H1 (cell line): ENCODE measurements around the gene TTC34. TPM values are rescaled to one million over a fixed set of nuclear protein-coding genes. Genes with fewer than 3 reads are reported as not detected.

Experiments
- CTCF ChIA-PET: fragments of 300-600 bp; sonication (Branson Sonifier 250); formaldehyde crosslinking; loops from one replicate; lab custom pipeline; 2021; ENCODE audit not compliant: partially characterized antibody; lab: Charles Lee
- POLR2A ChIA-PET: fragments of 300-600 bp; sonication (Branson Sonifier 250); formaldehyde crosslinking; loops from one replicate; lab custom pipeline; 2021; ENCODE audit warnings: inconsistent platforms; ENCODE audit not compliant: partially characterized antibody; lab: Charles Lee
- DNase-seq, 2 experiments: peaks; one replicate each; pipeline versions ENCODE4 v3.0.0 to v3.0.0-alpha.2; 2010 to 2022; ENCODE audit warnings: low spot score in 2 of 2, low read depth in 1 of 2, mixed read lengths in 1 of 2
- FAIRE-seq: peaks from 2 replicates; lab custom pipeline; 2011; peaks lifted over from hg19 to GRCh38; lab: Jason Lieb, UNC
- H2AFZ ChIP-seq: 2 replicates; pipeline ENCODE4 v1.8.1; 2012; ENCODE audit warnings: low read length, inconsistent platforms
- H2AK5ac ChIP-seq: 2 replicates; pipeline ENCODE4 v1.6.1; 2013; ENCODE audit warnings: low read depth, low read length
- H2BK120ac ChIP-seq: replicated peaks from 2 replicates; pipeline ENCODE3; 2013; ENCODE audit warnings: low read depth, low read length, inconsistent platforms
- H2BK12ac ChIP-seq: 2 replicates; pipeline ENCODE4 v1.6.1; 2013; ENCODE audit warnings: low read depth, low read length
- H2BK15ac ChIP-seq: 2 replicates; pipeline ENCODE4 v1.6.1; 2013; ENCODE audit warnings: low read length
- H2BK20ac ChIP-seq: 2 replicates; pipeline ENCODE4 v1.6.1; 2013; ENCODE audit warnings: low read length
- H2BK5ac ChIP-seq: 2 replicates; pipeline ENCODE4 v1.6.1; 2013; ENCODE audit warnings: low read depth, low read length
- H3K14ac ChIP-seq: 2 replicates; pipeline ENCODE4 v1.6.1; 2013; ENCODE audit warnings: inconsistent platforms; ENCODE audit not compliant: insufficient read length
- H3K18ac ChIP-seq: 2 replicates; pipeline ENCODE4 v1.6.1; 2013; ENCODE audit warnings: low read length; ENCODE audit errors: extremely low read depth
- H3K23ac ChIP-seq: 2 replicates; pipeline ENCODE4 v1.6.1; 2013; ENCODE audit warnings: inconsistent platforms; ENCODE audit not compliant: insufficient read length
- H3K23me2 ChIP-seq: 2 replicates; pipeline ENCODE4 v1.6.1; 2013; ENCODE audit warnings: low read depth, low read length
- H3K27ac ChIP-seq: 2 replicates; pipeline ENCODE4 v1.6.1; 2011; ENCODE audit warnings: low read depth, low read length, inconsistent platforms
- H3K27me3 ChIP-seq, 4 experiments: replicated peaks in 1 of 4; 1 replicate in 1 of 4; 2 replicates in 3 of 4; pipeline versions ENCODE4 v1.6.1 to v1.8.1; 2011 to 2013; ENCODE audit warnings: low read length in 3 of 4, mild to moderate bottlenecking in 3 of 4, inconsistent platforms in 2 of 4, mixed read lengths in 2 of 4, moderate library complexity in 1 of 4; ENCODE audit not compliant: control insufficient read depth in 3 of 4, insufficient read depth in 3 of 4; ENCODE audit errors: extremely low read depth in 1 of 4
- H3K36me3 ChIP-seq, 4 experiments: 2 replicates each; pipeline versions ENCODE4 v1.6.1 to v1.8.1; 2011 to 2013; ENCODE audit warnings: mild to moderate bottlenecking in 4 of 4, low read length in 3 of 4, moderate library complexity in 2 of 4, control low read depth in 1 of 4, inconsistent platforms in 1 of 4; ENCODE audit not compliant: insufficient read depth in 4 of 4, control insufficient read depth in 2 of 4
- H3K4ac ChIP-seq: replicated peaks from 2 replicates; pipeline ENCODE3; 2013; ENCODE audit warnings: low read length, low read depth, mixed read lengths, inconsistent platforms; ENCODE audit not compliant: insufficient read length
- H3K4me1 ChIP-seq, 4 experiments: replicated peaks in 1 of 4; 1 replicate in 1 of 4; 2 replicates in 3 of 4; pipeline versions ENCODE4 v1.6.1 to v1.8.1; 2011 to 2013; ENCODE audit warnings: low read length in 3 of 4, inconsistent platforms in 2 of 4, mixed read lengths in 1 of 4; ENCODE audit not compliant: insufficient read depth in 4 of 4, control insufficient read depth in 3 of 4
- H3K4me2 ChIP-seq, 2 experiments: 2 replicates each; pipeline versions ENCODE4 v1.6.1 to v1.8.1; 2011 to 2013; ENCODE audit warnings: low read depth in 2 of 2, low read length in 2 of 2, control low read depth in 1 of 2, inconsistent platforms in 1 of 2, mild to moderate bottlenecking in 1 of 2; ENCODE audit not compliant: insufficient read depth in 1 of 2
- H3K4me3 ChIP-seq, 4 experiments: fragments of 200-600, 300-600 bp in 1 of 4; sonication (generic), shearing (Covaris generic), sonication (Bioruptor Twin) in 1 of 4; 2 replicates each; pipeline versions ENCODE4 v1.5.1 to v1.8.1; 2011 to 2016; ENCODE audit warnings: low read length in 4 of 4, low read depth in 3 of 4, control low read depth in 2 of 4, inconsistent platforms in 2 of 4, mild to moderate bottlenecking in 2 of 4, mixed read lengths in 1 of 4, moderate library complexity in 1 of 4; ENCODE audit not compliant: insufficient read depth in 2 of 4; ENCODE audit errors: extremely low read depth in 1 of 4
- H3K56ac ChIP-seq: replicated peaks from 2 replicates; pipeline ENCODE3; 2013; ENCODE audit warnings: low read depth, mild to moderate bottlenecking, mixed read lengths, low read length, inconsistent platforms; ENCODE audit not compliant: insufficient read length
- H3K79me1 ChIP-seq: 2 replicates; pipeline ENCODE4 v1.6.1; 2013; ENCODE audit warnings: low read depth, low read length, control low read depth
- H3K79me2 ChIP-seq, 2 experiments: 2 replicates each; pipeline versions ENCODE4 v1.6.1 to v1.8.1; 2012 to 2013; ENCODE audit warnings: low read length in 2 of 2, mild to moderate bottlenecking in 2 of 2, inconsistent platforms in 1 of 2; ENCODE audit not compliant: insufficient read depth in 2 of 2, control insufficient read depth in 1 of 2
- H3K9ac ChIP-seq, 4 experiments: replicated peaks in 1 of 4; 1 replicate in 1 of 4; 2 replicates in 3 of 4; pipeline versions ENCODE4 v1.6.1 to v1.8.1; 2011 to 2013; ENCODE audit warnings: low read depth in 3 of 4, low read length in 3 of 4, control low read depth in 2 of 4, mild to moderate bottlenecking in 2 of 4, moderate library complexity in 2 of 4, inconsistent platforms in 1 of 4; ENCODE audit errors: extremely low read depth in 1 of 4
- H3K9me3 ChIP-seq, 2 experiments: 2 replicates each; pipeline versions ENCODE4 v1.6.1 to v1.8.1; 2012 to 2013; ENCODE audit warnings: mild to moderate bottlenecking in 2 of 2, moderate library complexity in 2 of 2, control low read depth in 1 of 2, inconsistent platforms in 1 of 2, low read depth in 1 of 2, low read length in 1 of 2, mixed read lengths in 1 of 2; ENCODE audit not compliant: insufficient read depth in 2 of 2
- H4K20me1 ChIP-seq, 2 experiments: replicated peaks in 1 of 2; 2 replicates each; pipeline versions ENCODE3 to v1.8.1; 2011 to 2013; ENCODE audit warnings: inconsistent platforms in 2 of 2, low read length in 2 of 2, mild to moderate bottlenecking in 1 of 2; ENCODE audit not compliant: insufficient read depth in 2 of 2, control insufficient read depth in 1 of 2
- H4K5ac ChIP-seq: 2 replicates; pipeline ENCODE4 v1.6.1; 2013; ENCODE audit warnings: low read length, low read depth, mixed read lengths, inconsistent platforms; ENCODE audit not compliant: insufficient read length
- H4K8ac ChIP-seq: 2 replicates; pipeline ENCODE4 v1.8.0; 2013; ENCODE audit warnings: mild to moderate bottlenecking, moderate library complexity, low read length, inconsistent platforms; ENCODE audit not compliant: insufficient read depth; ENCODE audit errors: extremely low read depth
- H4K91ac ChIP-seq: replicated peaks from 2 replicates; pipeline ENCODE3; 2013; ENCODE audit warnings: low read length, mixed read lengths, inconsistent platforms; ENCODE audit not compliant: insufficient read length
- WGBS, 2 experiments: shearing (Covaris generic) in 1 of 2; methylation state at CpG; one replicate each; pipeline versions ENCODE4 v1.1.6 to v1.1.7; 2013 to 2015; ENCODE audit warnings: low lambda C conversion rate in 2 of 2, mixed read lengths in 2 of 2, inconsistent platforms in 1 of 2, low coverage in 1 of 2, missing lambda C conversion rate in 1 of 2; ENCODE audit not compliant: insufficient replicate concordance in 2 of 2, insufficient coverage in 1 of 2, insufficient read length in 1 of 2; ENCODE audit errors: extremely low coverage in 1 of 2, missing lambda C conversion rate in 1 of 2; 5-methylcytosine and 5-hydroxymethylcytosine counted together
- polyA plus RNA-seq, 7 experiments: library from polyadenylated mRNA; depleted of rRNA in 3 of 7; stranded (reverse) in 5 of 7; unstranded in 2 of 7; fragments of >200 nt in 5 of 7; fragments of 200-250 nt in 2 of 7; gene quantifications; 1 replicate in 5 of 7; 2 replicates in 1 of 7; 4 replicates in 1 of 7; pipeline versions ENCODE4 v1.2.1 to v1.2.3, GENCODE V29; 2011 to 2013; ENCODE audit warnings: missing spikeins in 2 of 7, mixed read lengths in 2 of 7
- total RNA-seq: library from RNA; stranded (reverse); fragmentation: NEBNext Ultra II Directional; extraction: Animal tissue kit (Norgen Biotek cat#: 25700); gene quantifications from 2 replicates; pipeline ENCODE4 v1.2.1, GENCODE V29; 2021

Gene TTC34
- total and polyA plus RNA-seq, 2 of the 8 experiments (the other 6 are each of a cell fraction or from before 2014, with no cell fraction given) = 0.23 to 0.50 TPM

DNA sequence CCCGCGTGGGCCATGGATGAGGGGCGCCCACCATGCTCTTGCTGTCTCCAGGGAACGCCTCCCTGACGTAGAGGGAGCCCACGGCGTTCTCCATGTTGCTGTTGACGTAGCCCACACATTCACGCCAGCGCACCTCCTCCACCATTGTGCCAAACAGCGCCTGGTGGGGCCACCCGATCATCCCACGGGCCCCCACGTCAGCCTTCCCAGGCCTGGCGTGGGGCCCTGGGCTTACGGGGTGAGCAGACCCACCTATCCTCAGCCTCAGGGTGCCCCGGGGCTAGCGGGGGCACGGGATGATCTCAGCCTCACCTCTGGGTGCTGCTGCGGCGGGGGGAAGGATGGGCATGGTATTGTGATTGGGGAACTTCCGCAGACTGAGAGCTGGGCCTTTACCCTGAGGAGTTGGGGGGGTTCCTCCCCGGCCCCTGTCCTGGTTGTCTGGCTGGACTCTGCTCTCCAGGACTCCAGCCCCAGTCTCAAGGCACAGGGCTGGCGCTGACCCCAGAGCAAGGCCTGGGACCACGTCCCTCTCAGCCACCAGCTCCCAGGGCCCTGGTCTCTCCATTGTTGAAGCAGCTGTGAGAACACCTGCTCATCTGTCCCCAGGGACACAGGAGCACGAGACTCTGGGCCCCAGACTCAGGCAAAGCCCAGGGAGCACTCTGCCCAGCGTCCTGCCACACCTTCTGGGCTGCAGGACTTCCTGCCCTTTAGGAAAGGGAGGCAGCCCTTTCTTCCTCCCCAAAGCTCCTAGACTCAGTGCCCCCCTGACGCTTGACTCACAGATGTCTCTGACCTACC is 204.8 kb downstream of the TTC34 start:
- CTCF ChIA-PET = interaction anchor here (0.6 kb wide), 1 partner anchor 548 kb away, joined by 3 read pairs; no protein-coding TSS in a partner anchor
- Histone ChIP-seq H4K91ac (no peak overlapping the region), H3K27me3 (no peaks in the 10 kb centered on the region), H2BK5ac (no peak overlapping the region), H3K9ac (no peak overlapping the region), H3K23ac (no peak overlapping the region), H3K4ac (no peak overlapping the region), H2BK12ac (no peak overlapping the region), H4K5ac (no peak overlapping the region), H3K9me3 (peaks cover 0 to 3% of the 10 kb centered on the region in 2 experiments; a peak in 2 of 4 replicates), H2BK15ac (no peak overlapping the region), H2AFZ (no peak overlapping the region), H2BK20ac (no peak overlapping the region), H4K8ac (no peak overlapping the region), H4K20me1 (no peaks in the 10 kb centered on the region), H2BK120ac (no peak overlapping the region), H3K14ac (no peak overlapping the region), H3K79me1 (no peaks in the 10 kb centered on the region), H3K27ac (no peak overlapping the region), H3K4me3 (no peak overlapping the region), H3K56ac (no peak overlapping the region), H3K4me2 (no peak overlapping the region), H2AK5ac (no peak overlapping the region), H3K36me3 (no peaks in the 10 kb centered on the region), H3K4me1 (no peaks in the 10 kb centered on the region), H3K79me2 (no peaks in the 10 kb centered on the region), H3K23me2 (no peaks in the 10 kb centered on the region), H3K18ac (no peak overlapping the region)
- WGBS, 2 experiments = 88% methylated on average over 20 of the region's 28 CpGs; no CpG with 5 or more reads in 1 of the 2 experiments
- FAIRE-seq (no peak), DNase-seq (no peak)
- POLR2A ChIA-PET = no interaction called here
